HepG2 (cell line): ENCODE results near the gene ZCCHC7. TPM values are rescaled to one million over a fixed set of nuclear protein-coding genes. Genes with fewer than 3 reads are reported as not detected.

ENCODE experiments used
- ATAC-seq: fragments of 200-7000 bp; cut with Tn5 transposase; 3 replicates; pipeline ENCODE4 v1.9.1; 2020; ENCODE audit warnings: mild to moderate bottlenecking, moderate library complexity
- BruUV-seq: library from RNA; stranded (reverse); fragments of 400-500 nt; replicated peaks from 2 replicates; lab custom pipeline; 2021; lab: Mats Ljungman, UMichigan
- CTCF ChIA-PET: fragments of 300-600 bp; formaldehyde crosslinking; extraction: SDS; loops from one replicate; lab custom pipeline; 2021; ENCODE audit warnings: low total read pairs, inconsistent platforms, low intra/inter-chr PET ratio; lab: Yijun Ruan, JAX
- POLR2A ChIA-PET: fragments of 350-600 bp; sonication (Branson Sonifier 250); formaldehyde crosslinking; loops from one replicate; lab custom pipeline; 2020; ENCODE audit warnings: antibody characterized with exemption, inconsistent platforms; lab: Yijun Ruan, JAX
- DNase-seq: peaks from one replicate; pipeline ENCODE4 v3.0.0-alpha.2; 2015; ENCODE audit warnings: low spot score
- FAIRE-seq: peaks from 3 replicates; lab custom pipeline; 2011; peaks lifted over from hg19 to GRCh38; lab: Jason Lieb, UNC
- H2AFZ ChIP-seq: one replicate; pipeline ENCODE4 v1.6.1; 2011; ENCODE audit warnings: low read length, inconsistent platforms
- H3K27ac ChIP-seq: fragments of 300-600 bp; 3 replicates; pipeline ENCODE4 v1.8.0; 2011; ENCODE audit warnings: mixed run types, mild to moderate bottlenecking, mixed read lengths, low read length, inconsistent platforms; ENCODE audit not compliant: insufficient read depth; ENCODE audit errors: extremely low read length
- H3K27me3 ChIP-seq, 2 experiments: fragments of 200-600 bp in 1 of 2; 2 replicates in 1 of 2; 3 replicates in 1 of 2; pipeline versions ENCODE4 v1.6.0 to v1.8.0; 2011; ENCODE audit warnings: low read length in 2 of 2, mild to moderate bottlenecking in 2 of 2, moderate library complexity in 2 of 2, inconsistent platforms in 1 of 2; ENCODE audit not compliant: insufficient read depth in 2 of 2, control insufficient read depth in 1 of 2
- H3K36me3 ChIP-seq, 2 experiments: fragments of 200-600 bp in 1 of 2; replicated peaks in 1 of 2; 2 replicates in 1 of 2; 3 replicates in 1 of 2; pipeline versions ENCODE4 v1.5.1 to v1.8.0; 2011; ENCODE audit warnings: low read length in 2 of 2, inconsistent platforms in 1 of 2; ENCODE audit not compliant: insufficient read depth in 2 of 2, control insufficient read depth in 1 of 2
- H3K4me1 ChIP-seq: 2 replicates; pipeline ENCODE4 v1.5.1; 2012; ENCODE audit warnings: low read length, inconsistent platforms; ENCODE audit not compliant: insufficient read depth
- H3K4me2 ChIP-seq: 2 replicates; pipeline ENCODE4 v1.6.0; 2011; ENCODE audit warnings: low read depth, low read length, inconsistent platforms
- H3K4me3 ChIP-seq, 3 experiments: fragments of 200-600 bp in 1 of 3; sonication (generic), shearing (Covaris generic) in 1 of 3; replicated peaks in 1 of 3; 2 replicates each; pipeline ENCODE4 v1.5.1; 2011 to 2016; ENCODE audit warnings: low read length in 3 of 3, inconsistent platforms in 2 of 3, low read depth in 2 of 3, mild to moderate bottlenecking in 2 of 3, control low read depth in 1 of 3, mixed read lengths in 1 of 3; ENCODE audit not compliant: insufficient read depth in 1 of 3
- H3K79me2 ChIP-seq: one replicate; pipeline ENCODE4 v1.6.1; 2011; ENCODE audit warnings: low read length, inconsistent platforms; ENCODE audit not compliant: insufficient read depth
- H3K9ac ChIP-seq: 2 replicates; pipeline ENCODE4 v1.6.0; 2011; ENCODE audit warnings: mild to moderate bottlenecking, low read depth, low read length, inconsistent platforms; ENCODE audit not compliant: insufficient read depth
- H3K9me3 ChIP-seq: 2 replicates; pipeline ENCODE4 v1.5.1; 2012; ENCODE audit warnings: mild to moderate bottlenecking, low read length
- H4K20me1 ChIP-seq: 2 replicates; pipeline ENCODE4 v1.6.0; 2011; ENCODE audit warnings: inconsistent platforms, mild to moderate bottlenecking, low read length, moderate library complexity; ENCODE audit not compliant: insufficient read depth
- HOXA9 ChIP-seq: sonication (generic); formaldehyde crosslinking; IDR thresholded peaks from 2 replicates; pipeline ENCODE4 v1.8.1; 2022; ENCODE audit warnings: missing genetic modification reagents, mild to moderate bottlenecking, moderate library complexity, borderline replicate concordance
- PITX1 ChIP-seq: sonication (generic); formaldehyde crosslinking; IDR thresholded peaks from 2 replicates; pipeline ENCODE4 v1.5.1; 2020; ENCODE audit warnings: mild to moderate bottlenecking, missing genetic modification reagents
- SNRNP70 ChIP-seq: fragments of 200-400 bp; formaldehyde crosslinking; IDR thresholded peaks from 2 replicates; pipeline ENCODE4 v1.6.1; 2017; ENCODE audit warnings: mild to moderate bottlenecking, low read depth, low read length, moderate library complexity
- ZBTB21 ChIP-seq: sonication (generic); formaldehyde crosslinking; IDR thresholded peaks from 2 replicates; pipeline ENCODE4 v1.4.0; 2020; ENCODE audit warnings: missing genetic modification reagents
- ZFP82 ChIP-seq: sonication (generic); formaldehyde crosslinking; IDR thresholded peaks from 2 replicates; pipeline ENCODE4 v1.5.1; 2020; ENCODE audit warnings: mild to moderate bottlenecking, missing genetic modification reagents, borderline replicate concordance
- ZNF614 ChIP-seq: IDR thresholded peaks from 2 replicates; pipeline ENCODE4 v1.6.1; 2018; ENCODE audit warnings: missing biosample characterization, missing genetic modification reagents, inconsistent platforms, borderline replicate concordance
- WGBS: methylation state at CpG from one replicate; pipeline ENCODE4 v1.1.6; 2017; ENCODE audit warnings: low lambda C conversion rate; 5-methylcytosine and 5-hydroxymethylcytosine counted together
- in situ Hi-C: cut with HindIII; loops from 2 replicates; pipeline ENCODE4 v1.10.0; 2017; ENCODE audit warnings: low pct_unique_long_range_greater_than_20kb; ENCODE audit not compliant: extremely low pct_ligation_motif_present
- intact Hi-C: fragments of 100-400 bp; cut with micrococcal nuclease; formaldehyde crosslinking; loops from one replicate; pipeline ENCODE4 v1.10.0; 2022; ENCODE audit not compliant: unreplicated experiment
- polyA plus RNA-seq, 8 experiments: library from polyadenylated mRNA; depleted of rRNA in 3 of 8; stranded (reverse) in 7 of 8; unstranded in 1 of 8; fragments of >200 nt; fragmentation: Illumina TruSeq in 4 of 8; extraction: Trizol in 4 of 8; gene quantifications; 2 replicates each; pipeline versions ENCODE4 v1.2.1 to v1.2.3, GENCODE V29; 2011 to 2016; ENCODE audit warnings: low read depth in 4 of 8, missing spikeins in 1 of 8, mixed read lengths in 1 of 8; ENCODE audit not compliant: insufficient read depth in 1 of 8
- total RNA-seq, 5 experiments: library from RNA; depleted of rRNA; stranded (reverse); fragments of >200 nt; fragmentation: Illumina TruSeq; extraction: Trizol; gene quantifications; 2 replicates each; pipeline ENCODE4 v1.2.3, GENCODE V29; 2016; ENCODE audit warnings: low read depth in 1 of 5
- TF ChIP-seq, protein P1 (sequence below): sonication (generic); formaldehyde crosslinking; IDR thresholded peaks from 2 replicates; pipeline ENCODE4 v1.5.0; 2020; ENCODE audit warnings: mild to moderate bottlenecking, missing genetic modification reagents
- TF ChIP-seq, protein P2 (sequence below): IDR thresholded peaks from 2 replicates; pipeline ENCODE4 v1.6.1; 2016; ENCODE audit warnings: missing compliant biosample characterization, missing genetic modification reagents, borderline replicate concordance

Gene ZCCHC7
- total and polyA plus RNA-seq, 2 of the 13 experiments (the other 11 are each of a cell fraction or from before 2014, with no cell fraction given), result 13.6 to 19.3 TPM

- POLR2A ChIA-PET, result no interaction called here
- H3K4me1 ChIP-seq, result no peaks in the 10 kb centered on the region
- BruUV-seq, result no TSS peak
- ATAC-seq (no peak), DNase-seq (no peak), FAIRE-seq (no peak)
- H3K27ac ChIP-seq, result no peak overlapping the region
- no peaks in the 10 kb centered on the region for H4K20me1 ChIP-seq
- no peak overlapping the region for H2AFZ ChIP-seq
- no peak overlapping the region for H3K4me3 ChIP-seq
- H3K36me3 ChIP-seq, result no peaks in the 10 kb centered on the region
- H3K9ac ChIP-seq, result no peak overlapping the region
- no peaks in the 10 kb centered on the region for H3K27me3 ChIP-seq
- TF ChIP-seq ZFP82 (CRISPR knock-in tag) (no peak), SNRNP70 (no peak)
- CTCF ChIA-PET, result no interaction called here
- H3K79me2 ChIP-seq, result no peaks in the 10 kb centered on the region
- intact Hi-C loops, result no loop called here
- no peak overlapping the region for H3K4me2 ChIP-seq
- no peaks in the 10 kb centered on the region for H3K9me3 ChIP-seq
- in situ Hi-C loops, result no loop called here
Measured at GRCh38 chr9:37292896-37293295, 172.5 kb downstream of the ZCCHC7 start.

GRCh38 chr9:37293664-37294524 is 173.5 kb downstream of the ZCCHC7 start:
- H3K4me3 ChIP-seq, result no peak overlapping the region
- H3K4me2 ChIP-seq, result no peak overlapping the region
- intact Hi-C loops (no loop called here), in situ Hi-C loops (no loop called here)
- no peak overlapping the region for H3K9ac ChIP-seq
- H2AFZ ChIP-seq, result no peak overlapping the region
- TF ChIP-seq, protein P1, sequence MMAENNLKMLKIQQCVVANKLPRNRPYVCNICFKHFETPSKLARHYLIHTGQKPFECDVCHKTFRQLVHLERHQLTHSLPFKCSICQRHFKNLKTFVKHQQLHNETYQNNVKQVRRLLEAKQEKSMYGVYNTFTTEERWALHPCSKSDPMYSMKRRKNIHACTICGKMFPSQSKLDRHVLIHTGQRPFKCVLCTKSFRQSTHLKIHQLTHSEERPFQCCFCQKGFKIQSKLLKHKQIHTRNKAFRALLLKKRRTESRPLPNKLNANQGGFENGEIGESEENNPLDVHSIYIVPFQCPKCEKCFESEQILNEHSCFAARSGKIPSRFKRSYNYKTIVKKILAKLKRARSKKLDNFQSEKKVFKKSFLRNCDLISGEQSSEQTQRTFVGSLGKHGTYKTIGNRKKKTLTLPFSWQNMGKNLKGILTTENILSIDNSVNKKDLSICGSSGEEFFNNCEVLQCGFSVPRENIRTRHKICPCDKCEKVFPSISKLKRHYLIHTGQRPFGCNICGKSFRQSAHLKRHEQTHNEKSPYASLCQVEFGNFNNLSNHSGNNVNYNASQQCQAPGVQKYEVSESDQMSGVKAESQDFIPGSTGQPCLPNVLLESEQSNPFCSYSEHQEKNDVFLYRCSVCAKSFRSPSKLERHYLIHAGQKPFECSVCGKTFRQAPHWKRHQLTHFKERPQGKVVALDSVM (CRISPR knock-in tag), result no peak
- no peak for TF ChIP-seq ZBTB21
- TF ChIP-seq, protein P2, sequence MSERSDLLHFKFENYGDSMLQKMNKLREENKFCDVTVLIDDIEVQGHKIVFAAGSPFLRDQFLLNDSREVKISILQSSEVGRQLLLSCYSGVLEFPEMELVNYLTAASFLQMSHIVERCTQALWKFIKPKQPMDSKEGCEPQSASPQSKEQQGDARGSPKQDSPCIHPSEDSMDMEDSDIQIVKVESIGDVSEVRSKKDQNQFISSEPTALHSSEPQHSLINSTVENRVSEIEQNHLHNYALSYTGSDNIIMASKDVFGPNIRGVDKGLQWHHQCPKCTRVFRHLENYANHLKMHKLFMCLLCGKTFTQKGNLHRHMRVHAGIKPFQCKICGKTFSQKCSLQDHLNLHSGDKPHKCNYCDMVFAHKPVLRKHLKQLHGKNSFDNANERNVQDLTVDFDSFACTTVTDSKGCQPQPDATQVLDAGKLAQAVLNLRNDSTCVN, result no peak
- no peak for TF ChIP-seq HOXA9 (CRISPR knock-in tag)
- no peak for TF ChIP-seq PITX1
- TF ChIP-seq ZNF614, result no peak
- H3K79me2 ChIP-seq, result no peaks in the 10 kb centered on the region
- no peak overlapping the region for H3K27ac ChIP-seq
- no TSS peak for BruUV-seq
- H3K27me3 ChIP-seq, result no peaks in the 10 kb centered on the region
- ATAC-seq (no peak), DNase-seq (no peak), FAIRE-seq (no peak)
- no peaks in the 10 kb centered on the region for H3K9me3 ChIP-seq
- no peaks in the 10 kb centered on the region for H3K36me3 ChIP-seq
- no peaks in the 10 kb centered on the region for H4K20me1 ChIP-seq
- ChIA-PET CTCF (no interaction called here), POLR2A (no interaction called here)
- H3K4me1 ChIP-seq, result no peaks in the 10 kb centered on the region
- 91% methylated on average over 3 of the region's 3 CpGs for WGBS
